Tibial nerve (tissue), 4 donors: ENCODE results near the gene BCL2L11.

ENCODE experiments used
- CTCF ChIP-seq, 5 experiments: fragments of 200-600 bp in 3 of 5; fragments of 450-650 bp in 2 of 5; sonication (generic) in 3 of 5; IDR thresholded peaks; one replicate each; pipeline ENCODE4 v1.5.1; 2016 to 2019; ENCODE audit warnings: antibody characterized with exemption in 5 of 5, mild to moderate bottlenecking in 3 of 5, moderate library complexity in 2 of 5
- EP300 ChIP-seq, 2 donors: sonication (generic); formaldehyde crosslinking; IDR thresholded peaks; one replicate each; pipeline ENCODE4 v1.6.1; 2017; ENCODE audit warnings: antibody characterized with exemption in 2 of 2, mild to moderate bottlenecking in 1 of 2
- POLR2A ChIP-seq, 2 donors: fragments of 450-650 bp; IDR thresholded peaks; one replicate each; pipeline ENCODE4 v1.6.1; 2017; ENCODE audit warnings: antibody characterized with exemption in 2 of 2, mild to moderate bottlenecking in 2 of 2, moderate library complexity in 2 of 2

GRCh38 chr2:111190816-111191540 is 70.3 kb downstream of the BCL2L11 start:
- no peak for TF ChIP-seq CTCF (IDR thresholded peaks at IDR 0.05)
- TF ChIP-seq EP300 (IDR thresholded peaks at IDR 0.05), result no peak
- TF ChIP-seq POLR2A (IDR thresholded peaks at IDR 0.05), result no peak
